ENCODE measurements around the gene PRKAG3. TPM values are rescaled to one million over a fixed set of nuclear protein-coding genes. Genes with fewer than 3 reads are reported as not detected.

Gene PRKAG3
- total RNA-seq, 4 donors from 2014 or later, result not detected

GRCh38 chr2:218863021-218863520 lies 31.5 kb upstream of the PRKAG3 start:
- WGBS, 2 donors, result 76 to 83% methylated on average over 3 of the region's 3 CpGs
- H3K9me3 ChIP-seq, result no peaks in the 10 kb centered on the region
- DNase-seq, result no peak
- H3K27ac ChIP-seq, result no peak overlapping the region
- peaks cover 18% of the 10 kb centered on the region for H3K27me3 ChIP-seq
- no peak overlapping the region for H3K4me3 ChIP-seq (replicated peaks in 1 of 3)
- intact Hi-C loops (cut with DNase I), result no loop called here
- no peaks in the 10 kb centered on the region for H3K36me3 ChIP-seq
- H3K4me1 ChIP-seq, result peaks cover 7 to 19% of the 10 kb centered on the region in 2 donors
- no peak for TF ChIP-seq POLR2A (IDR thresholded peaks at IDR 0.05)
- no peak for TF ChIP-seq CTCF (IDR thresholded peaks at IDR 0.05)

GRCh38 chr2:218861645-218862318 lies 30.2 kb upstream of the PRKAG3 start:
- intact Hi-C loops (cut with DNase I), result no loop called here
- peaks cover 7 to 19% of the 10 kb centered on the region in 2 donors for H3K4me1 ChIP-seq
- H3K4me3 ChIP-seq (replicated peaks in 1 of 3), result no peak overlapping the region
- H3K27me3 ChIP-seq, result peaks cover 18% of the 10 kb centered on the region
- no peaks in the 10 kb centered on the region for H3K36me3 ChIP-seq
- no peak overlapping the region for H3K27ac ChIP-seq
- TF ChIP-seq POLR2A (IDR thresholded peaks at IDR 0.05) (no peak), CTCF (IDR thresholded peaks at IDR 0.05) (no peak)
- DNase-seq, result no peak
- 64 to 71% methylated on average over 7 of the region's 7 CpGs for WGBS, 2 donors
- H3K9me3 ChIP-seq, result no peaks in the 10 kb centered on the region

- WGBS, 2 donors, result 2 to 4% methylated on average over 3 to 11 of the region's 21 CpGs
- Histone ChIP-seq H3K27ac (no peak overlapping the region), H3K9me3 (no peaks in the 10 kb centered on the region), H3K27me3 (peaks cover 18% of the 10 kb centered on the region), H3K4me1 (peaks cover 7 to 19% of the 10 kb centered on the region in 2 donors), H3K4me3 (replicated peaks in 1 of 3) (no peak overlapping the region), H3K36me3 (no peaks in the 10 kb centered on the region)
- intact Hi-C loops (cut with DNase I), result no loop called here
- TF ChIP-seq CTCF (IDR thresholded peaks at IDR 0.05) (no peak), POLR2A (IDR thresholded peaks at IDR 0.05) (no peak)
- DNase-seq, result peak in 1 of 2 donors; percentile 24
These were observed 29.4 kb upstream of the PRKAG3 start for GRCh38 chr2:218860950-218861381.

- TF ChIP-seq CTCF (IDR thresholded peaks at IDR 0.05) (no peak), POLR2A (IDR thresholded peaks at IDR 0.05) (no peak)
- DNase-seq, result no peak
- Histone ChIP-seq H3K4me3 (replicated peaks in 1 of 3) (peak overlapping the region in 1 of 3 donors; percentile 28), H3K36me3 (no peaks in the 10 kb centered on the region), H3K9me3 (no peaks in the 10 kb centered on the region), H3K27me3 (peaks cover 22% of the 10 kb centered on the region), H3K4me1 (peaks cover 7 to 19% of the 10 kb centered on the region in 2 donors), H3K27ac (no peak overlapping the region)
- 1 to 3% methylated on average over 28 to 42 of the region's 47 CpGs for WGBS, 2 donors
- intact Hi-C loops (cut with DNase I), result no loop called here
These were observed 28.6 kb upstream of the PRKAG3 start for GRCh38 chr2:218859988-218860831.
